BLaER1 treated with 17β-estradiol and CSF1 and Interleukin-3, amounts not matched to agents 10 nM and 100 nM (cell line): Measurements from ENCODE around the gene TMEFF2.

Source experiments
- H3K27ac ChIP-seq, 11 experiments: shearing (Covaris generic); formaldehyde crosslinking; 2 replicates each; pipeline ENCODE4 v1.8.1; 2022
- H3K27me3 ChIP-seq, 11 experiments: shearing (Covaris generic); formaldehyde crosslinking; 2 replicates each; pipeline ENCODE4 v1.8.1; 2022
- H3K36me3 ChIP-seq, 11 experiments: shearing (Covaris generic); formaldehyde crosslinking; 2 replicates each; pipeline ENCODE4 v1.8.1; 2022
- H3K4me1 ChIP-seq, 10 experiments: shearing (Covaris generic); formaldehyde crosslinking; 2 replicates each; pipeline ENCODE4 v1.8.1; 2022
- H3K4me2 ChIP-seq, 11 experiments: shearing (Covaris generic); formaldehyde crosslinking; 2 replicates each; pipeline ENCODE4 v1.8.1; 2022
- H3K4me3 ChIP-seq, 10 experiments: shearing (Covaris generic); formaldehyde crosslinking; 2 replicates each; pipeline ENCODE4 v1.8.1; 2022
- H3K9ac ChIP-seq, 11 experiments: shearing (Covaris generic); formaldehyde crosslinking; 2 replicates each; pipeline ENCODE4 v1.8.1; 2022
- H3K9me3 ChIP-seq, 11 experiments: shearing (Covaris generic); formaldehyde crosslinking; replicated peaks in 1 of 11; 2 replicates each; pipeline ENCODE4 v1.8.1; 2022
- H4K20me1 ChIP-seq, 11 experiments: shearing (Covaris generic); formaldehyde crosslinking; 2 replicates each; pipeline ENCODE4 v1.8.1; 2022
- Cebpa-rat ChIP-seq, 11 experiments: shearing (Covaris generic); IDR thresholded peaks; 2 replicates each; pipeline ENCODE4 v1.8.1; 2022

Gene TMEFF2

DNA sequence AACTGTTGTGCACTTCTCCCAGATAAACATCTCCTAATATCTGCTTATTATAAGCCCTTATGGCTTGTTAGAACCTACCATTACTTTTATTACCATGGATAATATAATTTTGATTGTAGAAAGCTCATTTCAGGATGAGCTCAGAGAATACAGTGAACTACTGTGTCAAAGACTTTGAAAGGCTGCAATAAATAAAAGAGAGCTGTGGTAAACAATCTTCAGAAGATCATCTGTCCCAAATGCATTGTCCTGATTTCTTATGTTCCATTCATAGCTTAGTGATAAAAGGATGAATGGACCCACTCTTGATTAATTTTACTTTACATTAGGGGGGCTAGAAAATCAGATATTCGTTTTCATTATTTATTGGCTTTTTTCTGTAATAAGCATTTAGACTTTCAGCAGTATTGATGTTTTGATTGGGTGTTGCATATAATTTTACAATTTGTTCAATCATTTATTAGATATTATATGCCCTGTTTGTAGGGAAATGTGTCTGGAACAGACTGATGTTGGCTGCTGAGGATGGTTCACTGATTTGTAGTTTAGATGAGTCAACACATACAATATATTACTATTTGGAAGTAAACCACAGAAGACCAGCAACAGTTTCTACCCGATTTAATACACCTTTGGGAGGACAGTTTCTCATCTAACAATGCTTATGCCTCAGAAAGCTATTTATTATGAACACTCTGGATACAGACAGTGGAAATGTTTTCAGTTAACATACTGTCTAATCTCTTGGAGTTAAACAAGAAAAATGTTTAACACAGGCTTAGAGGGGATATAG, 147.2 kb downstream of the TMEFF2 start:
- H3K9me3 ChIP-seq: no peaks in the 10 kb centered on the region
- H3K27me3 ChIP-seq: no peaks in the 10 kb centered on the region; a peak in 1 of 22 replicates
- no peak overlapping the region for H3K27ac ChIP-seq
- no peaks in the 10 kb centered on the region for H3K36me3 ChIP-seq
- H3K4me3 ChIP-seq: no peak overlapping the region
- no peaks in the 10 kb centered on the region for H3K4me1 ChIP-seq
- no peaks in the 10 kb centered on the region for H4K20me1 ChIP-seq
- no peak overlapping the region for H3K4me2 ChIP-seq
- TF ChIP-seq Cebpa-rat (IDR thresholded peaks at IDR 0.05): no peak
- no peak overlapping the region for H3K9ac ChIP-seq

DNA sequence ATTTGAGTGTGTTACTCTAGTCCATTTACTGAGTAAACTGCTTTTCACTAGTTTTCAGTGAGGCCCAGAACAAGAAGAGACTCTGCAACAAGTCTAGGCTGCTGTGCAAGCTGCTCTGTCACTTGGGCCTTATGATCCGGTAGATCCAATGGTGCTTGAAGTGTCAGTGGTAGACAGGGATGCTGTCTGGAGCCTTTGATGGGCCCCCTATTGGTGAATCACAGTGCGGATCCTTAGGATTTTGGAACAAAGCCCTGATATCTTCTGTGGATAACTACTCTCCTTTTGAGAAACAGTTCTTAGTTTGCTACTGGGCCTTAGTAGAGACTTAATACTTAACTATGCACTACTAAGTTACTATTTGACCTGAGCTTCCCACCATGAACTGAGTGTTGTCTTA, 150.2 kb downstream of the TMEFF2 start:
- Histone ChIP-seq H3K36me3 (no peaks in the 10 kb centered on the region), H3K9ac (no peak overlapping the region), H4K20me1 (no peaks in the 10 kb centered on the region), H3K9me3 (no peaks in the 10 kb centered on the region), H3K27ac (no peak overlapping the region), H3K27me3 (no peaks in the 10 kb centered on the region), H3K4me1 (no peaks in the 10 kb centered on the region), H3K4me2 (no peak overlapping the region), H3K4me3 (no peak overlapping the region)
- no peak for TF ChIP-seq Cebpa-rat (IDR thresholded peaks at IDR 0.05)

DNA sequence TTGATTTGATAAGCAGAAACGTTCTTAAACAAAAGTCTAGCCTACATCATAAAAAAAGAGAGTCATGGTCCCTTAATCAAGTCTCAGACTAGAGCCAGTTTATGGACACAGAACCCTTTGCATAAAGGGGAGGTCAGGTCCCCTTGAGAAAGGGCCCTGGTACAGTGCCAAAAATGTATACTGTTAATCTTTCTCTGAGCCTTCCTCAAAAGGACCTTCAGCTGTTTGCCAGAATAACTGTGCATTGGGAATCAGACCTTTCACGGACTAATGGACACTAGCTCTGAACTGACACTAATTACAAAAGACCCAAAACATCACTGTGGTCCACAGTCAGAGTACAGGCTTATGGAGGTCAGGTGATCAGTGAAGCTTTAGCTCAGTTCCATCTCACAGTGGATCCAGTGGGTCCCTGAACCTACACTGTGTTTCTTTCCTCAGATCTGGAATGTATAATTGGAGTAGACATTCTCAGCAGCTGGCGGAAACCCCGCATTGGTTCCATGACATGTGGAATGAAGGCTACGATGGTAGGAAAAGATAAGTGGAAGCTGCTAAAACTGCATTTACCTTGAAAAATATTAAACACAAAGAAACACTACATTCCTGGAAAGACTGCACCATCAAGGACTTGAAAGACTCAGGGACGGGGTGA, 151.4 kb downstream of the TMEFF2 start:
- H3K9ac ChIP-seq: no peak overlapping the region
- H3K36me3 ChIP-seq: no peaks in the 10 kb centered on the region
- no peak overlapping the region for H3K27ac ChIP-seq
- no peaks in the 10 kb centered on the region for H3K4me1 ChIP-seq
- no peak overlapping the region for H3K4me2 ChIP-seq
- no peak for TF ChIP-seq Cebpa-rat (IDR thresholded peaks at IDR 0.05)
- no peaks in the 10 kb centered on the region for H3K9me3 ChIP-seq
- H3K4me3 ChIP-seq: no peak overlapping the region
- H4K20me1 ChIP-seq: no peaks in the 10 kb centered on the region
- H3K27me3 ChIP-seq: no peaks in the 10 kb centered on the region

DNA sequence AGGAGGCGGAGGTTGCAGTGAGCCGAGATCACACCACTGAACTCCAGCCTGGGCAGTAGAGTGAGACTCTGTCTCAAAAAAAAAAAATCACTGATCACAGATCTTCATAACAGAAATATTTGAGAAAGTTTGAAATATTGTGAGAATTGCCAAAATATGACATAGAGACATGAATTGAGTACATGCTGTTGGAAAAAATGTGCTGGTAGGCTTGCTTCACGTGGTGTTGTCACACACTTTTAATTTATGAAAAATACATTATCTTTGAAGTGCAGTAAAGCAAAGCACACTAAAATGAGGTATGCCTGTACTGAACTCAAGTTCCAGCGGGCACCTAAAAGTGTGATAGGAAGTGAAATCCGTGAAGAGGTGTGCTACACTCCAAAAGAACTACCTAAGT, 152.6 kb downstream of the TMEFF2 start:
- Histone ChIP-seq H4K20me1 (no peaks in the 10 kb centered on the region), H3K9me3 (no peaks in the 10 kb centered on the region), H3K4me1 (no peaks in the 10 kb centered on the region), H3K27me3 (no peaks in the 10 kb centered on the region), H3K36me3 (no peaks in the 10 kb centered on the region), H3K9ac (no peak overlapping the region), H3K4me2 (no peak overlapping the region), H3K4me3 (no peak overlapping the region), H3K27ac (no peak overlapping the region)
- no peak for TF ChIP-seq Cebpa-rat (IDR thresholded peaks at IDR 0.05)

DNA sequence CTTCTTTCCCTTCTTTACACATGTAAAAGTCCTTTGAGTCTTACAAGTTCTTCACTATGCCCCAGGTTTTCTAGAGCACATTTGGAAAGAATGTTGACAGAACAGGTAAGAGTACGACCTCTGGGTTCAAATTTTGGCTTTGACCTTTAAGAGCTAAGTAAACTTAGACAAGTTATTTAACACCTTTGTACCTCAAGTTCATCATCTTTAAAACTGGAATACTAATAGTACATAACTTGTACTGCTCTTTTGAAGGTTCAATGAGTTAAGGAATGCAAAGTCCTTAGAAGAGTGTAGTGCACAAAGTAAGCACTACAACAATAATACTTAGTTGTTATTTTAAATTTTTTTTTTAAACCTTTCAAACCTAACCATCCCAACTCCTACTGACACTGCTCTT, 156.6 kb downstream of the TMEFF2 start:
- Histone ChIP-seq H3K9ac (no peak overlapping the region), H4K20me1 (no peaks in the 10 kb centered on the region), H3K4me2 (no peak overlapping the region), H3K27ac (no peak overlapping the region), H3K4me3 (no peak overlapping the region), H3K4me1 (no peaks in the 10 kb centered on the region), H3K9me3 (no peaks in the 10 kb centered on the region), H3K36me3 (no peaks in the 10 kb centered on the region), H3K27me3 (no peaks in the 10 kb centered on the region)
- TF ChIP-seq Cebpa-rat (IDR thresholded peaks at IDR 0.05): no peak

DNA sequence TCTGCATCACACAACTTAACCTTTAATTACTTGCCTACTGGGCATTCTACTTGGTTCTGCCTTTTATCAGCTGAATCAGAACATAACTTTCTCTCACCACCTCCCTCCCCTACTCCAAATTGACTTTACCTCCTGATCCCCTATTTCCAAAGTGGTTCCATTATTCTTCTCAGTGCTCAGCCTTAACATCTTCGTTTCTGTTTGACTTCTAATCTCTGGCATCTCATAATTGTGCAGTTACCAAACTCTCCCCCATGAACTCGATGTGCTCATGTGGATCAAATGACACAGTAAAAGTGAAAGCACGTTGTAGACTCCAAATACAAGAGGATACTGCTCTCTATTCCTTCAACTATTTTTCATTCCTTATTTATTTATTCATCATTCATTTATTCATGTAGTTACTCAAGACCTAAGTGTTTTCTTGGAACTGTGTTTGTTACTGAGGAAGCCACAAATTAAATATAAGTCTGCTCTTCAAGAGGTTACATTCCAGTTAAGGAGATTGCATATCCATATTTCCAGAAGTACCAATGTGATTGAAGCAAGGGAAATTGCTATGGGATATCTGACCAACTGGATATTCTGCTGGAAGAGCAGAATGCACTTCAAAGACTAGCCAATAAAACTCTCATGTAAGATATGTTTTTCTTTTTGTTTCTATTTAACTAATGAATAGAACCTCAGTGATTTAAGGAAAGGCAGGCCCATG, 158.8 kb downstream of the TMEFF2 start:
- H3K4me3 ChIP-seq: no peak overlapping the region
- no peaks in the 10 kb centered on the region for H3K4me1 ChIP-seq
- H3K27me3 ChIP-seq: no peaks in the 10 kb centered on the region
- H3K4me2 ChIP-seq: no peak overlapping the region
- TF ChIP-seq Cebpa-rat (IDR thresholded peaks at IDR 0.05): no peak
- no peaks in the 10 kb centered on the region for H3K36me3 ChIP-seq
- H3K27ac ChIP-seq: no peak overlapping the region
- no peak overlapping the region for H3K9ac ChIP-seq
- no peaks in the 10 kb centered on the region for H4K20me1 ChIP-seq
- no peaks in the 10 kb centered on the region for H3K9me3 ChIP-seq

DNA sequence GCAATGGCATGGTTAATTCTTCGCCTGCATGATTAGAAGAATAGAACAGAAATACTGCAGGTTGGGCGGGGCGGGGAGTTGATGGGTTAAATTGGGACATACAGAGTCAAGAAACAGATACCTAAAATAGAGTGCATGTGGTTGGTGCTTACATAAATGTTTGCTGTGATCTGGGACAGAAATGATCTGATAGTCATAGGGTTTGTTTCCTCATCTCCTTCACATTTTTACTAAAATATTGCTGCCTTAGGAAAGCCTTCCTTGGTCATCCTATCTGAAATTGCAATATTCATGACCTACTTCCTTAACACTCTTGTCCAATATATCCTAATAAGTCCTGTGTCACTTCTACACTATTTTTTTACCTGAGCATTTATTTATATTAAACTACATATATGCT, 163.9 kb downstream of the TMEFF2 start:
- no peak overlapping the region for H3K4me3 ChIP-seq
- H3K4me1 ChIP-seq: no peaks in the 10 kb centered on the region
- no peaks in the 10 kb centered on the region for H4K20me1 ChIP-seq
- no peak overlapping the region for H3K27ac ChIP-seq
- H3K9me3 ChIP-seq: no peaks in the 10 kb centered on the region
- no peak overlapping the region for H3K9ac ChIP-seq
- no peak for TF ChIP-seq Cebpa-rat (IDR thresholded peaks at IDR 0.05)
- no peaks in the 10 kb centered on the region for H3K36me3 ChIP-seq
- no peak overlapping the region for H3K4me2 ChIP-seq
- H3K27me3 ChIP-seq: no peaks in the 10 kb centered on the region

DNA sequence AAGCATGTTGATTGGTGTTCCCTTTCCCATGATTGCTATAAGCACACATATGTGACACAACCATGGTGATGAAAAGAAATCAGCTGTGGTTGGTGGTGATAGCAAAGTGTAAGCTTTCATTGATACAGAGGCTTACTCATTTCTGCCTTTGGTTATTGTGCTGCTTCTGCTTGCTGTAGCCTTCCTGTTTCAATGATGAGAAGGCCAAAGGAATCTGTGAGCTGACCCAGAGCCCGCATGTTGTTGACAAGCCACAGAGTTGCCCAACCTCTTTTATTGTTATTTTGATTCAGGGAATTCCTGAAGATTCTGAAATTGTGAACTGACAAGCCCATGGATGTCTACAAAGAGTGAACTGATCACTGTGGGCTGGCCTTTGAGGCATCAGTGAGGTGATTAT, 164.4 kb downstream of the TMEFF2 start:
- no peaks in the 10 kb centered on the region for H4K20me1 ChIP-seq
- H3K4me1 ChIP-seq: no peaks in the 10 kb centered on the region
- H3K9ac ChIP-seq: no peak overlapping the region
- TF ChIP-seq Cebpa-rat (IDR thresholded peaks at IDR 0.05): no peak
- no peak overlapping the region for H3K4me3 ChIP-seq
- H3K9me3 ChIP-seq: no peaks in the 10 kb centered on the region
- H3K36me3 ChIP-seq: no peaks in the 10 kb centered on the region
- no peak overlapping the region for H3K4me2 ChIP-seq
- no peaks in the 10 kb centered on the region for H3K27me3 ChIP-seq
- H3K27ac ChIP-seq: no peak overlapping the region

DNA sequence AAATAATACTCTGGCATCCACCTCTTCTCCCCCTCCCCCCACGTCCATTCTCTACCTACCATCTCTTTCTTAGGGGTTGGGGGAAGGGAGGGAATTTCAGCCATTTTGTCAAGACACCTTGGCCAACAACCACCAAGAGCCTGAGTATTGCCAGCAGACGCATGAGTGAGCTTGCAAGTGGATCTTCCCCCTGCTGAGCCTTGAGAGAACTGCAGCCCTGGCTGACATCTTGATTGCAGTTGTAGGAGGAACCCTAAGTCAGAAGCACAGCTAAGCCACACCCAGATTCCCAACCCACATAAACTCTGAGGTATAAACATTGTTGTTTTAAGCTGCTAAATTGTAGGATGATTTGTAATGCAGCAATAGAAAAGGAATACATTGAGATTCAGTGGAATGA, 165.6 kb downstream of the TMEFF2 start:
- no peak overlapping the region for H3K4me3 ChIP-seq
- no peak overlapping the region for H3K27ac ChIP-seq
- H3K36me3 ChIP-seq: no peaks in the 10 kb centered on the region
- H4K20me1 ChIP-seq: no peaks in the 10 kb centered on the region
- no peaks in the 10 kb centered on the region for H3K4me1 ChIP-seq
- no peak overlapping the region for H3K9ac ChIP-seq
- H3K9me3 ChIP-seq: no peaks in the 10 kb centered on the region
- TF ChIP-seq Cebpa-rat (IDR thresholded peaks at IDR 0.05): no peak
- no peak overlapping the region for H3K4me2 ChIP-seq
- no peaks in the 10 kb centered on the region for H3K27me3 ChIP-seq

DNA sequence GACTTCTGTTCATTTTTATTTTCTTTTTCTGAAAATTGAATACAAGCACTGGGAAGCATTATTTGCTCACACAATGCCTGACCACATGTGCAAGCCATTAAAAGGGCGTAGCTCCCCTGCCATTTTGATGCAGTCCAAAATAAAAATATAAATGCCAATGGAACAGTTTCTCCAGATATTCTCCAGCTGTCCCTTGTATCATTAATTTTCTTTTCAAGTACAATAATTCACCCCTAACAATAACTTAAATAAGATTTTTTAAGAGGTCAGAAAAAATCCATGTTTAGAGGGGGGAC, 168.0 kb downstream of the TMEFF2 start:
- Histone ChIP-seq H3K27ac (no peak overlapping the region), H3K4me3 (no peak overlapping the region), H3K4me1 (no peaks in the 10 kb centered on the region), H4K20me1 (no peaks in the 10 kb centered on the region), H3K9me3 (no peaks in the 10 kb centered on the region), H3K4me2 (no peak overlapping the region), H3K36me3 (no peaks in the 10 kb centered on the region), H3K9ac (no peak overlapping the region), H3K27me3 (no peaks in the 10 kb centered on the region)
- TF ChIP-seq Cebpa-rat (IDR thresholded peaks at IDR 0.05): no peak
